ENCODE results near the gene PHKB. TPM values are rescaled to one million over a fixed set of nuclear protein-coding genes. Genes with fewer than 3 reads are reported as not detected.
"Not testable (repeated sequence)": the region's sequence is repeated elsewhere in the genome, so short reads cannot be mapped to it uniquely, and the experiment has no call there.

Gene PHKB
- total RNA-seq, 2 experiments from 2014 or later: 30.1 to 32.2 TPM

- H3K36me3 Mint-ChIP-seq (ENCODE audit: low read depth): peaks cover 32% of the 10 kb centered on the region
- no peaks in the 10 kb centered on the region for H3K4me1 Mint-ChIP-seq
- no peaks in the 10 kb centered on the region for H3K27me3 Mint-ChIP-seq
- CTCF ChIA-PET: no interaction called here
- no peak for DNase-seq
- POLR2A ChIA-PET: no interaction called here
- H3K27ac Mint-ChIP-seq: no peak overlapping the region
- H3K9me3 Mint-ChIP-seq: no peaks in the 10 kb centered on the region
- no peak overlapping the region for H3K4me3 Mint-ChIP-seq
These were observed 199.4 kb downstream of the PHKB start for GRCh38 chr16:47660540-47660939.

GRCh38 chr16:47664653-47665325, 203.7 kb downstream of the PHKB start:
- Mint-ChIP-seq H3K9me3 (no peaks in the 10 kb centered on the region), H3K4me3 (no peak overlapping the region), H3K4me1 (no peaks in the 10 kb centered on the region), H3K27ac (no peak overlapping the region), H3K36me3 (ENCODE audit: low read depth) (peaks cover 20% of the 10 kb centered on the region), H3K27me3 (no peaks in the 10 kb centered on the region)
- CTCF ChIA-PET: no interaction called here
- DNase-seq: no peak
- POLR2A ChIA-PET: no interaction called here

GRCh38 chr16:47666434-47666833, 205.3 kb downstream of the PHKB start:
- H3K27me3 Mint-ChIP-seq: no peaks in the 10 kb centered on the region
- no peaks in the 10 kb centered on the region for H3K4me1 Mint-ChIP-seq
- no peak for DNase-seq
- H3K9me3 Mint-ChIP-seq: no peaks in the 10 kb centered on the region
- CTCF ChIA-PET: no interaction called here
- H3K36me3 Mint-ChIP-seq (ENCODE audit: low read depth): peaks cover 11% of the 10 kb centered on the region
- POLR2A ChIA-PET: no interaction called here
- no peak overlapping the region for H3K27ac Mint-ChIP-seq
- no peak overlapping the region for H3K4me3 Mint-ChIP-seq

GRCh38 chr16:47667956-47668355, 206.8 kb downstream of the PHKB start:
- Mint-ChIP-seq H3K4me1 (no peaks in the 10 kb centered on the region), H3K9me3 (no peaks in the 10 kb centered on the region), H3K4me3 (no peak overlapping the region), H3K27me3 (no peaks in the 10 kb centered on the region), H3K27ac (no peak overlapping the region), H3K36me3 (ENCODE audit: low read depth) (peaks cover 4% of the 10 kb centered on the region)
- ChIA-PET POLR2A (no interaction called here), CTCF (interaction anchor here (0.8 kb wide), 1 partner anchor 31 kb away, joined by 4 read pairs; no protein-coding TSS in a partner anchor)
- no peak for DNase-seq

- Mint-ChIP-seq H3K4me3 (no peak overlapping the region), H3K36me3 (ENCODE audit: low read depth) (peaks cover 16% of the 10 kb centered on the region), H3K9me3 (no peaks in the 10 kb centered on the region), H3K27ac (no peak overlapping the region), H3K4me1 (no peaks in the 10 kb centered on the region), H3K27me3 (no peaks in the 10 kb centered on the region)
- ChIA-PET POLR2A (no interaction called here), CTCF (no interaction called here)
- no peak for DNase-seq
These were observed 211.3 kb downstream of the PHKB start for GRCh38 chr16:47672475-47672874.

GRCh38 chr16:47676635-47677177, 215.6 kb downstream of the PHKB start:
- Mint-ChIP-seq H3K27ac (no peak overlapping the region), H3K36me3 (ENCODE audit: low read depth) (peaks cover 22% of the 10 kb centered on the region), H3K4me3 (no peak overlapping the region), H3K4me1 (no peaks in the 10 kb centered on the region), H3K27me3 (no peaks in the 10 kb centered on the region), H3K9me3 (peaks cover under 1% of the 10 kb centered on the region)
- no peak for DNase-seq
- ChIA-PET POLR2A (no interaction called here), CTCF (interaction anchor here (0.6 to 1.1 kb wide), 2 partner anchors 10 to 501 kb away, joined by 3 read pairs; no protein-coding TSS in a partner anchor)

GRCh38 chr16:47681571-47681970, 220.4 kb downstream of the PHKB start:
- H3K4me3 Mint-ChIP-seq, H3K4me1 Mint-ChIP-seq, H3K27me3 Mint-ChIP-seq, DNase-seq, H3K9me3 Mint-ChIP-seq, H3K27ac Mint-ChIP-seq, CTCF ChIA-PET, POLR2A ChIA-PET: not testable (repeated sequence)
- peaks cover 28% of the 10 kb centered on the region for H3K36me3 Mint-ChIP-seq (ENCODE audit: low read depth)

GRCh38 chr16:47687694-47688093, 226.6 kb downstream of the PHKB start:
- no peak for DNase-seq
- Mint-ChIP-seq H3K27me3 (no peaks in the 10 kb centered on the region), H3K4me1 (peaks cover 4% of the 10 kb centered on the region), H3K9me3 (peaks cover 2% of the 10 kb centered on the region), H3K27ac (no peak overlapping the region), H3K36me3 (ENCODE audit: low read depth) (peaks cover 21% of the 10 kb centered on the region), H3K4me3 (no peak overlapping the region)
- CTCF ChIA-PET: interaction anchor here (0.7 to 1.2 kb wide), 2 partner anchors 11 to 214 kb away, joined by 3 read pairs; no protein-coding TSS in a partner anchor
- POLR2A ChIA-PET: no interaction called here

- CTCF ChIA-PET: interaction anchor here (0.9 to 1.3 kb wide), 2 partner anchors 17 to 22 kb away, joined by 3 read pairs; no protein-coding TSS in a partner anchor
- Mint-ChIP-seq H3K27ac (no peak overlapping the region), H3K36me3 (ENCODE audit: low read depth) (peaks cover 43% of the 10 kb centered on the region), H3K4me3 (no peak overlapping the region), H3K9me3 (no peaks in the 10 kb centered on the region), H3K27me3 (no peaks in the 10 kb centered on the region), H3K4me1 (peaks cover 13% of the 10 kb centered on the region)
- no peak for DNase-seq
- POLR2A ChIA-PET: no interaction called here
These were observed 232.1 kb downstream of the PHKB start for GRCh38 chr16:47693226-47693625.

GRCh38 chr16:47694543-47694942, 233.4 kb downstream of the PHKB start:
- H3K27me3 Mint-ChIP-seq: no peaks in the 10 kb centered on the region
- POLR2A ChIA-PET: no interaction called here
- peaks cover 4% of the 10 kb centered on the region for H3K9me3 Mint-ChIP-seq
- CTCF ChIA-PET: no interaction called here
- DNase-seq: no peak
- H3K36me3 Mint-ChIP-seq (ENCODE audit: low read depth): peaks cover 50% of the 10 kb centered on the region
- peaks cover 9% of the 10 kb centered on the region for H3K4me1 Mint-ChIP-seq
- no peak overlapping the region for H3K4me3 Mint-ChIP-seq
- no peak overlapping the region for H3K27ac Mint-ChIP-seq

- DNase-seq: no peak
- H3K9me3 Mint-ChIP-seq: peaks cover 7% of the 10 kb centered on the region
- ChIA-PET POLR2A (no interaction called here), CTCF (no interaction called here)
- H3K27ac Mint-ChIP-seq: no peak overlapping the region
- no peaks in the 10 kb centered on the region for H3K27me3 Mint-ChIP-seq
- peaks cover 9% of the 10 kb centered on the region for H3K4me1 Mint-ChIP-seq
- no peak overlapping the region for H3K4me3 Mint-ChIP-seq
- H3K36me3 Mint-ChIP-seq (ENCODE audit: low read depth): peaks cover 46% of the 10 kb centered on the region
These were observed 234.6 kb downstream of the PHKB start for GRCh38 chr16:47695756-47696155.

GRCh38 chr16:47697826-47698225, 236.7 kb downstream of the PHKB start:
- peaks cover 9% of the 10 kb centered on the region for H3K9me3 Mint-ChIP-seq
- H3K4me1 Mint-ChIP-seq: peaks cover 9% of the 10 kb centered on the region
- H3K27ac Mint-ChIP-seq: no peak overlapping the region
- H3K4me3 Mint-ChIP-seq: no peak overlapping the region
- H3K36me3 Mint-ChIP-seq (ENCODE audit: low read depth): peaks cover 41% of the 10 kb centered on the region
- no peak for DNase-seq
- H3K27me3 Mint-ChIP-seq: no peaks in the 10 kb centered on the region
- ChIA-PET POLR2A (no interaction called here), CTCF (no interaction called here)

- ChIA-PET POLR2A (no interaction called here), CTCF (interaction anchor here (0.6 to 0.7 kb wide), 2 partner anchors 31 to 1022 kb away, joined by 4 to 5 read pairs; no protein-coding TSS in a partner anchor)
- Mint-ChIP-seq H3K4me1 (peaks cover 9% of the 10 kb centered on the region), H3K4me3 (no peak overlapping the region), H3K36me3 (ENCODE audit: low read depth) (peaks cover 41% of the 10 kb centered on the region), H3K27ac (no peak overlapping the region), H3K27me3 (no peaks in the 10 kb centered on the region), H3K9me3 (peaks cover 9% of the 10 kb centered on the region)
- no peak for DNase-seq
These were observed 238.0 kb downstream of the PHKB start for GRCh38 chr16:47699106-47699505.
